ENCODE data around the gene TSPAN14. TPM values are rescaled to one million over a fixed set of nuclear protein-coding genes. Genes with fewer than 3 reads are reported as not detected.
A peak's percentile ranks its signal among the peaks of the same experiment; 100 is the strongest.

TSPAN14 gene
- total RNA-seq, 2 experiments from 2014 or later = 43.9 to 45.5 TPM

DNA sequence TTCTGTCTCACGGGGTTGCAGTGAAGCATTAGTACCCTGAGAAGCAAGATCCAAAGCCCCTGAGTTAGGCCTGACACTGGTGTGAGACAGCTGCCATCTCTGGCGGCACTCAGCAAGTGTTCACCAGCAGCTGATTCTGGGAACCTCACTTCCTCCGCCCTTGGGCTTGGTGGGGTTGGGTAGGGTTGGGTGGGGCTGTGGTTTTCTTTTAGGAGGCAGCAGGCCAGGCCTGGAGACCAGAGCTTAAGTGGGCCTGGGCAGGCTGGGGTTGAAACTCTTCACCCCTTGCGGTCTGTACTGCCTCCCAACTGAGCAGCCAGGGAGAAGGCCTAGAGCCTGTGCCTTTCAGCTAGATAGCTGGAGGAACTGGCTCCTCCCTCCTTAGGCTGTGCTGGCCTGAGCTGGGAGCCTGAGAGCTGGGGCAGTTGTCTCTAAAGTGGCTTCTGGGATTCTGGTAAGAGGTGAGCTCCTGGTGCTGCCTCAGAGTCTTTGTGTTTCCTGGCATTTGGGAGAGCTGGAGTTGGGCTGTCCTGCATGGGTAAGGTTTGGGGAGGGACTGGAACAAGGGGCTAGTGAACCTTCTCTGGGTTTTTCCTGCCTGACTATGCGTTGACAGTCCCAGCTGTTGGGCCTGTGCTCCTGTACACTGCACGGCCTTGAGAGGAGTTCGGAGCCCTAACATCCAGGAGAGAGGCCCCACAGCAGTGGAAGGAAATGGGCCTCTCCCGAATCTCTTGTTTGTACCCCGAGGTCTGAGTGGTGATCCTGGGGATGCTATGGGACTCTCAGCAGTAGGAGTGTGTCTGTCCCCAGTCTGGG, 5.1 kb downstream of the TSPAN14 start:
- Mint-ChIP-seq H3K4me1 (ENCODE audit: low read depth) (peaks cover 78% of the 10 kb centered on the region), H3K27ac (peak overlapping the region; percentile 95), H3K27me3 (no peaks in the 10 kb centered on the region), H3K4me3 (peak overlapping the region; percentile 86), H3K9me3 (no peaks in the 10 kb centered on the region), H3K36me3 (ENCODE audit: low read depth) (peaks cover 35% of the 10 kb centered on the region)
- intact Hi-C loops (cut with micrococcal nuclease) = loop anchor here (1.0 to 2.0 kb wide), 2 partner anchors 8 to 14 kb away; no protein-coding TSS in a partner anchor
- peak; percentile 60 for ATAC-seq
- ChIA-PET POLR2A (interaction anchor here (0.8 to 7.5 kb wide), 6 partner anchors 12 to 52 kb away, joined by 3 to 70 read pairs (median 5); no protein-coding TSS in a partner anchor), CTCF (interaction anchor here (1.0 to 37.8 kb wide), 7 partner anchors 12 to 72 kb away, joined by 3 to 1114 read pairs (median 27); no protein-coding TSS in a partner anchor)
- TF ChIP-seq, protein P1, sequence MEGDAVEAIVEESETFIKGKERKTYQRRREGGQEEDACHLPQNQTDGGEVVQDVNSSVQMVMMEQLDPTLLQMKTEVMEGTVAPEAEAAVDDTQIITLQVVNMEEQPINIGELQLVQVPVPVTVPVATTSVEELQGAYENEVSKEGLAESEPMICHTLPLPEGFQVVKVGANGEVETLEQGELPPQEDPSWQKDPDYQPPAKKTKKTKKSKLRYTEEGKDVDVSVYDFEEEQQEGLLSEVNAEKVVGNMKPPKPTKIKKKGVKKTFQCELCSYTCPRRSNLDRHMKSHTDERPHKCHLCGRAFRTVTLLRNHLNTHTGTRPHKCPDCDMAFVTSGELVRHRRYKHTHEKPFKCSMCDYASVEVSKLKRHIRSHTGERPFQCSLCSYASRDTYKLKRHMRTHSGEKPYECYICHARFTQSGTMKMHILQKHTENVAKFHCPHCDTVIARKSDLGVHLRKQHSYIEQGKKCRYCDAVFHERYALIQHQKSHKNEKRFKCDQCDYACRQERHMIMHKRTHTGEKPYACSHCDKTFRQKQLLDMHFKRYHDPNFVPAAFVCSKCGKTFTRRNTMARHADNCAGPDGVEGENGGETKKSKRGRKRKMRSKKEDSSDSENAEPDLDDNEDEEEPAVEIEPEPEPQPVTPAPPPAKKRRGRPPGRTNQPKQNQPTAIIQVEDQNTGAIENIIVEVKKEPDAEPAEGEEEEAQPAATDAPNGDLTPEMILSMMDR (IDR thresholded peaks at IDR 0.05) = no peak
- peak; percentile 90 for DNase-seq

DNA sequence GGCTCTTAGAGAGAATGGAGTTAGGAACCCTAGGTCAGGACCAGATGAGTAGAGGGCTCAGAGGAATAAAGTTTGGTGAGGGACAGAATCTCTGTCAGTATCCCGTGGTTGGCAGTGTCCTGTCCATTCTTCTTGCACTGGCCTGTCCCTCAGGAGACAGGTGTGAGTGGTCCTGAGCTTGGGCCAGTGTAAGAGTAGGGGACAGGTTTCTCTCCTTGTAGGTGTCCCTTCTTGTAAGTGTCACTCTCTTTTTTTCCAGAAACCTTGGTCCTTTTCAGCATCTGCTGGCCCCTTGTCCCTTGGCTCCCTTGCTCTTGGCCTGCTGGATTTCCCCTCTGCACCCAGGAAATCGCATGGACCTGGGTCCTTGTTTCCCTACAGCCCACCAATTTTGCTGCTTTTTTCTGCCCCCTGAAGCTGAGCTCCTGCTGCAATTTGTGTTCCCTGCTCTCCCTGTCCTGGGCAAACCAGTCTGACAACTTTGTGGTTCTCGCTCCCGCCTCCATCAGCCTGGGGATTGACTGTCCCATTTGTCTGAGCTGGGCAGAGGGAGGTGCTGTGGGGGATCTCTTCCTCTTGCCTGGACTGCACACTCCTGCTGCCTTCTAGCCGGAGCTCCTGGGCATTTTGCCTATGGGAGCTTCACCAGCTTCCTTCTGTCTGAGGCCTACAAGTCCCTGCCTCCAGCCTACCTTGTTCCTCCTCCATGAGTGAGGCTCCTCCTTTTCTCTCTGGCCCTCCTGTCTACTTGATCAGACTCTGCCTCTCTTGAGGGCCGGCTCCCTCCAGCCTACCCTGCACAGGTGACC, 6.5 kb downstream of the TSPAN14 start:
- intact Hi-C loops (cut with micrococcal nuclease) = no loop called here
- no peaks in the 10 kb centered on the region for H3K9me3 Mint-ChIP-seq
- ATAC-seq (no peak), DNase-seq (no peak)
- ChIA-PET POLR2A (interaction anchor here (0.8 to 7.5 kb wide), 6 partner anchors 11 to 65 kb away, joined by 3 to 70 read pairs (median 4); no protein-coding TSS in a partner anchor), CTCF (interaction anchor here (1.2 to 37.8 kb wide), 6 partner anchors 11 to 82 kb away, joined by 3 to 1114 read pairs (median 16); no protein-coding TSS in a partner anchor)
- H3K4me3 Mint-ChIP-seq = peak overlapping the region; percentile 86
- H3K27me3 Mint-ChIP-seq = no peaks in the 10 kb centered on the region
- H3K27ac Mint-ChIP-seq = peak overlapping the region; percentile 95
- H3K36me3 Mint-ChIP-seq (ENCODE audit: low read depth) = peaks cover 31% of the 10 kb centered on the region
- TF ChIP-seq, protein P1 (IDR thresholded peaks at IDR 0.05) = no peak
- H3K4me1 Mint-ChIP-seq (ENCODE audit: low read depth) = peaks cover 91% of the 10 kb centered on the region

DNA sequence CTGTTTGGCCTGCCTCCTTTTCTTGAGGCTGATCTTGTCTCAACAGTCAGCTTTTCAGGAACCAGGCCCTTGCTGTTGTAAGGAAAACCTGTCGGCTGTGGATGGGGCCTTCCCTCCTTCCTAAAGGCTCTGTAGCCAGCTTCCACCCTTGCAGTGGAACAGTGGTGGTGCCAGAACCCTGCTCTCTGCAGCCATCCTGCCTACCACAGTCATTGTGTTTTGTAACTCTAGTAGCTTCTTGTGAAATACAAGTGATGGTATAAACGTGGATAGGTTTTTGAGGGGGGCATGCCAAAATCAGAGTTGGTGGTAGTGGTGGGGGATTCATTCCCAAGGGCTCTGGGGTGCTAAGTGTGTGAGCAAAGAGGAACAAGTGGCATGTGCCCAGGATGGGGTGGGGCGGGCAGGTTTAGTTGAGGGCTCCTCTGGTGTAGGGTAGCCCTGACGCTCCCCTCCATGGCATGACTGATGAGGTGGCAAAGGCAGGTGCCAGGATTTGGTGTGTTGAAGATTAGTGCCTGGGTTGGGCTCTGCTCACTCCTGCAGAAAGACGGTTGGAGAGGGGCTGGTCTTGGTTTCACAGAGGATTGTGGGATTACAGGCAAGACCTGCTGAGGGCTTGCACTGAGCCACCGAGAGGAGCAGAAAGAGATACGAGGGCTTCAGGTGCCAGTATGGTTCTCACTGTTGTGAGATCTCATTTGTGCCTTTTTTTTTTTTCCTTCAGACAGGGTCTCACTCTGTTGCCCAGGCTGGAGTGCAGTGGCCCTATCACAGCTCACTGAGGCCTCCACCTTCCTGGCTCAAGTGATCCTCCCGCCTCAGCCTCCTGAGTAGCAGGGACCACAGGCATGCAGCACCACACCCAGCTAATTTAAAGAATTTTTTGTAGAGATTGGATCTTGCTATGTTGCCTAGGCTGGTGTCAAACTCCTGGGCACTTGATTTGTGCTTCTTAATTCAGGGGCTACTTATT, 7.4 kb downstream of the TSPAN14 start:
- ATAC-seq (no peak), DNase-seq (no peak)
- Mint-ChIP-seq H3K27me3 (no peaks in the 10 kb centered on the region), H3K27ac (peak overlapping the region; percentile 95), H3K4me1 (ENCODE audit: low read depth) (peaks cover 93% of the 10 kb centered on the region), H3K36me3 (ENCODE audit: low read depth) (peaks cover 24% of the 10 kb centered on the region), H3K9me3 (no peaks in the 10 kb centered on the region), H3K4me3 (peak overlapping the region; percentile 86)
- ChIA-PET CTCF (interaction anchor here (1.2 to 37.8 kb wide), 6 partner anchors 10 to 83 kb away, joined by 3 to 1114 read pairs (median 16); no protein-coding TSS in a partner anchor), POLR2A (interaction anchor here (4.4 to 16.7 kb wide), 3 partner anchors 10 to 37 kb away, joined by 24 to 223 read pairs (median 70); no protein-coding TSS in a partner anchor)
- TF ChIP-seq, protein P1 (IDR thresholded peaks at IDR 0.05) = no peak
- intact Hi-C loops (cut with micrococcal nuclease) = no loop called here

DNA sequence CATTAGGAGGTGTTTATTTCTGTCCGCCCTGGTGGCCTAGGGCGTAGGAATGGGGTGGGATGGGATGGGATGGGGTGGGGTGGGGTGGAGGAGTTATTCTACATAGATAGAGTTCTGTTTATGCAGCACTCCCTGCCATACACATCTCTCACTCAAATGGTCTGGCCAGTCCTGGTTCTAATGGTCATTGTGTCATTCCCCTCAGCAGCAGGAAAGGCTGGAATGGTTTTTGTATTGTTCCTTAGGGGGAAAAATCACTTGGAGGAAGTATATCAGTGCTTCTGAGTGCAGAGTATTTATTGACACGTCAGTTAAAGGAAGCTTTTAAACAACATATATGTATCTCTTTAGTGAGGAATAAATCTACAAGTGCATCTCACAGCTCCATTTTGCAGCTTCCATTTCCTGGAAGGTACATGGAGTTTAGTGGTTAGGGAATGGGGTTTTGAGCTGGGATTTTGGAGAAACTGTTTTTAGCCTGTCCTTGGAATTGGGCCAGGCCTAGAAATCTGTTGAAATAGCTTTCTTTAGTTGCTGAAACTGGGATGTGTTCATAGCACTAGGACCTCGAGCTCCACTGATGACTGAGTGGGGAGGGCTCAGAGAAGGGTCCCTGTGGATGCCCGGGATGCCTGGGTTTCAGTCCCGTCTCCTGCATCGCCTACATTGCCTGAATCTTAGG, 8.3 kb downstream of the TSPAN14 start:
- Mint-ChIP-seq H3K4me1 (ENCODE audit: low read depth) (peaks cover 98% of the 10 kb centered on the region), H3K27me3 (no peaks in the 10 kb centered on the region), H3K4me3 (no peak overlapping the region), H3K36me3 (ENCODE audit: low read depth) (peaks cover 24% of the 10 kb centered on the region), H3K27ac (peak overlapping the region; percentile 95), H3K9me3 (no peaks in the 10 kb centered on the region)
- intact Hi-C loops (cut with micrococcal nuclease) = no loop called here
- ChIA-PET CTCF (interaction anchor here (0.6 to 37.8 kb wide), 5 partner anchors 9 to 44 kb away, joined by 3 to 1114 read pairs (median 29); no protein-coding TSS in a partner anchor), POLR2A (interaction anchor here (0.9 to 16.7 kb wide), 4 partner anchors 9 to 36 kb away, joined by 4 to 223 read pairs (median 47); no protein-coding TSS in a partner anchor)
- no peak for DNase-seq
- TF ChIP-seq, protein P1 (IDR thresholded peaks at IDR 0.05) = no peak
- no peak for ATAC-seq
